IMR-90 (cell line): ENCODE measurements around the gene FNDC10.

Source experiments
- BHLHE40 ChIP-seq: fragments of 150-350 bp; IDR thresholded peaks from 2 replicates; pipeline ENCODE4 v1.6.1; 2016; ENCODE audit warnings: mild to moderate bottlenecking, low read depth, low read length
- CEBPB ChIP-seq: IDR thresholded peaks from 2 replicates; pipeline ENCODE4 v1.6.1; 2012; ENCODE audit warnings: low read depth, low read length, improper control_type of control experiment
- CTCF ChIP-seq: conservative IDR thresholded peaks from 2 replicates; pipeline ENCODE4 v1.5.1; 2012; ENCODE audit warnings: mild to moderate bottlenecking, low read depth, low read length, improper control_type of control experiment
- FOS ChIP-seq: fragments of 150-350 bp; IDR thresholded peaks from 2 replicates; pipeline ENCODE4 v1.6.1; 2016; ENCODE audit warnings: low read depth, low read length
- MAFK ChIP-seq: IDR thresholded peaks from 2 replicates; pipeline ENCODE4 v1.6.1; 2012; ENCODE audit warnings: low read depth, low read length, improper control_type of control experiment
- MXI1 ChIP-seq: IDR thresholded peaks from 2 replicates; pipeline ENCODE4 v1.6.1; 2012; ENCODE audit warnings: low read depth, mild to moderate bottlenecking, low read length, moderate library complexity, borderline replicate concordance
- NFE2L2 ChIP-seq: fragments of 150-350 bp; IDR thresholded peaks from 2 replicates; pipeline ENCODE4 v1.6.1; 2016; ENCODE audit warnings: low read depth, mild to moderate bottlenecking, low read length
- POLR2A ChIP-seq: IDR thresholded peaks from 2 replicates; pipeline ENCODE4 v1.6.1; 2012; ENCODE audit warnings: mild to moderate bottlenecking, low read depth, low read length
- RAD21 ChIP-seq: IDR thresholded peaks from 2 replicates; pipeline ENCODE4 v1.6.1; 2012; ENCODE audit warnings: low read length, improper control_type of control experiment
- RCOR1 ChIP-seq: IDR thresholded peaks from 2 replicates; pipeline ENCODE4 v1.6.1; 2012; ENCODE audit warnings: mild to moderate bottlenecking, low read length, improper control_type of control experiment; ENCODE audit not compliant: insufficient replicate concordance
- RFX5 ChIP-seq: IDR thresholded peaks from 2 replicates; pipeline ENCODE4 v1.8.0; 2012; ENCODE audit warnings: low read depth, mild to moderate bottlenecking, low read length, moderate library complexity
- SMC3 ChIP-seq: fragments of 150-350 bp; IDR thresholded peaks from 2 replicates; pipeline ENCODE4 v1.6.1; 2016; ENCODE audit warnings: low read depth, mild to moderate bottlenecking, antibody characterized with exemption, low read length, moderate library complexity
- USF2 ChIP-seq: fragments of 150-350 bp; IDR thresholded peaks from 2 replicates; pipeline ENCODE4 v1.6.1; 2017; ENCODE audit warnings: mild to moderate bottlenecking, antibody characterized with exemption, low read length, low read depth

- TF ChIP-seq POLR2A (no peak), CTCF (no peak), USF2 (no peak), MAFK (no peak), RFX5 (no peak), BHLHE40 (no peak), FOS (no peak), RAD21 (no peak), CEBPB (no peak), RCOR1 (no peak), MXI1 (no peak), SMC3 (no peak), NFE2L2 (no peak)
Observed at GRCh38 chr1:1561801-1562470, 38.0 kb downstream of the FNDC10 start.
